GM10266 (cell line): Measurements from ENCODE around the gene PLEKHA6.

Source experiments
- DNase-seq: peaks from one replicate; pipeline ENCODE4 v3.0.0; 2012; ENCODE audit errors: extremely low spot score
- TF ChIP-seq, protein P1 (sequence below): IDR thresholded peaks from 2 replicates; pipeline ENCODE4 v1.5.1; 2012; ENCODE audit warnings: mild to moderate bottlenecking, low read depth; ENCODE audit not compliant: control insufficient read depth, insufficient read depth; ENCODE audit errors: missing control alignments

Gene PLEKHA6

DNA sequence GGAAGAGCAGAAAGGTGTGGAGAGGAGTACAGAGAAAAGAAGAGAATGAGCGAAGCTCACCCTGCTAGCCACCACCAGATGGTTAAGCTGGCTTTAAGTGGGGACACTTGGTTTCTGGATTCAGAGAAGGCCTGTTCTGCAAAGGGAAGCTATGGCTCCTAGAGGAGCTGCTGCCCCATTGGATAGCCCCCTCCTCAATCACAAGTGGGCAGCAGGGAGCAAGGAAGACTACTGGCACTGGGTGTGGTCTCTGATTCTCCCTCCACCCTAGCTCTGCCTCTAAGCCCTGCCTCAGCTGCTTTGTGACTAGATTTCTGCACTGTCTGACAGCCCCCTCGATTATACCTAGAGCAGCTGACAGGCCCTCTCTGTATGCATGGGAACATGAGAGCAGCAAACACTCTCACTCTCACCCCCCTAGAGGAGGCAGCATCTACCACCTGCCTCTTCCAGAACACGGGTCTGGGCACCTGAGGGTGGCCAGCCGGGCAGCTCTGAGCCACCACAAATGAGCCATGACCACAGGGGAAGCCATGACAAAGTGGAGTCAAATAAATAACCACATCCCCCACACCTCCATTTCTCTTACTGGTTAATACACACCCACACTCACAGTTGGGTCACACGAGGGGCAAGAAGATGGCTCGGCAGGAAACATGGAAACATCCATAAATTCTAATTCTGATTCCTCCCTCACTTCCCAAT, 13.6 kb downstream of the PLEKHA6 start:
- no peak for DNase-seq

DNA sequence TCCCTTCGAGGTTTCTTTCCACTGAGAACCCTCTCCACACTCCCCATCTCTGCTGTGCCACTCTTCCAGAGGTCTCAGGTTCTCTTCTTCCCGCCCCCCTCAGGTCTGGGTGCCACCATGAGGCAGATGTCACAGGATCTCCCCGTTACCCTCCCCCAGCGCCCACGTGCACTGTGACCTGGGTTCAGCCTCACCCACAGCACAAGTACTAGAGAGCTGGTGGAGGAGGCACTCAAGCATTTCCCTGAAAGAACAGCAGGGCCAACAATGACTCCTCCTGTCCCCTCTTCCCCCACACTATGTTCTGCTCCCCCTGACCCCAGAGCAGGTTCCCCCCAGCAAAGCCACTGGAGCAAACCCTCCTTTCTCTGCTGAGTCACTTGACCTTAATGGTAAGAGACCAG, 14.3 kb downstream of the PLEKHA6 start:
- no peak for DNase-seq
- TF ChIP-seq, protein P1, sequence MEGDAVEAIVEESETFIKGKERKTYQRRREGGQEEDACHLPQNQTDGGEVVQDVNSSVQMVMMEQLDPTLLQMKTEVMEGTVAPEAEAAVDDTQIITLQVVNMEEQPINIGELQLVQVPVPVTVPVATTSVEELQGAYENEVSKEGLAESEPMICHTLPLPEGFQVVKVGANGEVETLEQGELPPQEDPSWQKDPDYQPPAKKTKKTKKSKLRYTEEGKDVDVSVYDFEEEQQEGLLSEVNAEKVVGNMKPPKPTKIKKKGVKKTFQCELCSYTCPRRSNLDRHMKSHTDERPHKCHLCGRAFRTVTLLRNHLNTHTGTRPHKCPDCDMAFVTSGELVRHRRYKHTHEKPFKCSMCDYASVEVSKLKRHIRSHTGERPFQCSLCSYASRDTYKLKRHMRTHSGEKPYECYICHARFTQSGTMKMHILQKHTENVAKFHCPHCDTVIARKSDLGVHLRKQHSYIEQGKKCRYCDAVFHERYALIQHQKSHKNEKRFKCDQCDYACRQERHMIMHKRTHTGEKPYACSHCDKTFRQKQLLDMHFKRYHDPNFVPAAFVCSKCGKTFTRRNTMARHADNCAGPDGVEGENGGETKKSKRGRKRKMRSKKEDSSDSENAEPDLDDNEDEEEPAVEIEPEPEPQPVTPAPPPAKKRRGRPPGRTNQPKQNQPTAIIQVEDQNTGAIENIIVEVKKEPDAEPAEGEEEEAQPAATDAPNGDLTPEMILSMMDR, result no peak

More for the DNA sequence above, 13.6 kb downstream of the PLEKHA6 start:
- TF ChIP-seq, protein P1, result no peak

DNA sequence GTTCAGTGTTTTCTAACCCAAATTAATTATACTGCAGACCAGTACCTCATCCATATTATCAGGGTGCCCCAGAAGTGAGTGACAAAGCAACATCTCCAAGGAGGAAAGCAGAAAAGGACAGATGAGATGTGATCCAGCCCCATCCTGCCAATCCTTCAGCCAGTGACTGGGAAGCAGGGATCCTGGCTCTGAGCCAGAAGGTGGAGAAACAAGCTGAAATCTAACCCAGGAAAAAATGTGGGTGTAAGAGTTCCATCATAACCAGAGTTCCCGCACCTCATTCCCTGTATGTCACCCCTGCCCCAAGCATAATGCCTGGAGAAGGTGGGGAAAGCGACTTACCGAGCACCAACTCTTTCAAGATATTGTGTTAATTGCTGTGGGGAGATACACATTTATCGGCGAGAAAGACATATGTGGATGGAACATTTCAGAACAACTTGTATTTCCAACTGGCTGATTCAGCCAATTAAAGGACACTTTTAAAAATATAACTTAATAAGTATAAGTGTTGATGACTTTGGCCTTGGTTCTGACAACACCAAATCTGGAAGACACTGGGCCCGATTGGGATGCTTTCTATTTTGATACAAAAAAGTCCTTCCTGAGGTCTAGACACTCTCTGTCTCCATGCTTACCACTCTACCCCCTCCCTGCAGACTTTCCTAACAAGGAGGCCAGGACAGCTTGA, 14.9 kb downstream of the PLEKHA6 start:
- no peak for DNase-seq
- TF ChIP-seq, protein P1, result no peak

- no peak for DNase-seq
- TF ChIP-seq, protein P1, result no peak
These were observed 15.9 kb downstream of the PLEKHA6 start for GRCh38 chr1:204343802-204344201.

GRCh38 chr1:204343247-204343646, 16.5 kb downstream of the PLEKHA6 start:
- DNase-seq, result no peak
- TF ChIP-seq, protein P1, result no peak

DNA sequence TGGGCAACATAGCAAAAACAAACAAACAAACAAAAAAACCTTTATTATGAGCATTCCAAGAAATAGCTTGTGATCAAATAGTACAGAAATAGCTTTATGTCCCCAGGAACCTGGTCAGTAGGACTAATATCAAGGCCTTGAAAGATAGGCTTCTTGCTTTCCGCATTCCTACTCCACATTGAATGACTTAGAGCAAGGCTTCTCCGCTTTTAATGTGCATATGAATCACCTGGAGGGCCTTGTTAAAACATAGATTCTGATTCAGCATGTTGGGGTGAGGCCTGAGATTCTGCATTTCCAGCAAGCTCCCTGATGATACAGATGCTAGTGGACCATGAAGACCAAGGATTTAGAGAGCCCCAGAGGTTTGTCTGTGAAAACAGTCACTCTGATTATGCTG, 17.4 kb downstream of the PLEKHA6 start:
- DNase-seq, result no peak
- TF ChIP-seq, protein P1, result no peak

DNA sequence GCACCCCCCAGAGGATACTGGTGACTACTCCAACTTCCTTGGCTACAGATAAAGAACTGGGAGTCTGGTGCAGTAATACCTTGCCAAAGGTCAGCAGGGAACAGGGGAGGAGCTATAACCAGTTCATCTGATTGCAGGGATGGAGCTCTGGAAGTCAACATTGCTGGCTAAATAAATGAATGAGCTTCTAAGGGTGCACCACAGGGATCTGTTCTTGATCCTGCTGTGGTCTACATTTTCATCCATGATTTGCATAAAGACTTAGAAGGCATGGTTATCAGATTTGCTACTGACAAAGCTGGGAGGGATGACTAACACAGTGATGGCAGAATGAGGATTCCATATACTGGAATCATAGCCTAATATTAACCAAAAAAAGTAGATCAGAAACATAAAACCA, 18.3 kb downstream of the PLEKHA6 start:
- DNase-seq, result no peak
- TF ChIP-seq, protein P1, result no peak
